Upper lobe of right lung (tissue), 1 donor: ENCODE measurements around the gene RIPOR2. TPM values are rescaled to one million over a fixed set of nuclear protein-coding genes. Genes with fewer than 3 reads are reported as not detected.
"Not testable (repeated sequence)": the region's sequence is repeated elsewhere in the genome, so short reads cannot be mapped to it uniquely, and the experiment has no call there.

ENCODE experiments used
- ATAC-seq: fragments of 200-7000 bp; cut with Tn5 transposase; one replicate; pipeline ENCODE4 v1.9.1; 2020; ENCODE audit warnings: mild to moderate bottlenecking, moderate library complexity
- DNase-seq: peaks from one replicate; pipeline ENCODE4 v3.0.0-alpha.2; 2020
- H3K27ac ChIP-seq: fragments of 200-600 bp; one replicate; pipeline ENCODE4 v1.8.0; 2022
- H3K27me3 ChIP-seq: fragments of 200-600 bp; one replicate; pipeline ENCODE4 v1.8.0; 2022; ENCODE audit warnings: mild to moderate bottlenecking
- H3K36me3 ChIP-seq: fragments of 200-600 bp; one replicate; pipeline ENCODE4 v1.8.0; 2022
- H3K4me1 ChIP-seq: fragments of 200-600 bp; one replicate; pipeline ENCODE4 v1.8.0; 2022
- H3K4me3 ChIP-seq: fragments of 200-600 bp; one replicate; pipeline ENCODE4 v1.8.0; 2022; ENCODE audit warnings: mild to moderate bottlenecking
- H3K9me3 ChIP-seq: fragments of 200-600 bp; one replicate; pipeline ENCODE4 v1.8.0; 2022
- CTCF ChIP-seq: fragments of 200-600 bp; IDR thresholded peaks from one replicate; pipeline ENCODE4 v1.8.0; 2022; ENCODE audit warnings: antibody characterized with exemption
- intact Hi-C: fragments of 100-400 bp; cut with DNase I; formaldehyde crosslinking; loops from one replicate; pipeline ENCODE4 v1.11.0; 2022
- total RNA-seq: library from RNA; stranded (reverse); fragmentation: NEBNext Ultra II Directional; extraction: Animal tissue kit (Norgen Biotek cat#: 25700); gene quantifications from one replicate; pipeline ENCODE4 v1.2.1, GENCODE V29; 2021
- donor health status: DM: no; HTN: yes; CAD: no; lungs with severe emphysema.

Gene RIPOR2
- total RNA-seq, 1 donor from 2014 or later, result 25.6 TPM

GRCh38 chr6:24951811-24952299 is 16.1 kb upstream of the RIPOR2 start:
- H3K27me3 ChIP-seq, result no peaks in the 10 kb centered on the region
- DNase-seq (no peak), ATAC-seq (peak; percentile 97)
- TF ChIP-seq CTCF, result no peak
- intact Hi-C loops, result no loop called here
- no peaks in the 10 kb centered on the region for H3K36me3 ChIP-seq
- no peak overlapping the region for H3K4me3 ChIP-seq
- H3K9me3 ChIP-seq, result no peaks in the 10 kb centered on the region
- H3K27ac ChIP-seq, result no peak overlapping the region
- H3K4me1 ChIP-seq, result peaks cover 13% of the 10 kb centered on the region

- no peaks in the 10 kb centered on the region for H3K36me3 ChIP-seq
- no peak for DNase-seq
- H3K4me1 ChIP-seq, result peaks cover 13% of the 10 kb centered on the region
- intact Hi-C loops, result no loop called here
- H3K27me3 ChIP-seq, result no peaks in the 10 kb centered on the region
- TF ChIP-seq CTCF, result no peak
- ATAC-seq, result no peak
- peaks cover 2% of the 10 kb centered on the region for H3K9me3 ChIP-seq
- no peak overlapping the region for H3K27ac ChIP-seq
- no peak overlapping the region for H3K4me3 ChIP-seq
Measured at GRCh38 chr6:24950218-24950941, 14.6 kb upstream of the RIPOR2 start.

- peaks cover 8% of the 10 kb centered on the region for H3K9me3 ChIP-seq
- peaks cover 13% of the 10 kb centered on the region for H3K4me1 ChIP-seq
- H3K4me3 ChIP-seq, result no peak overlapping the region
- DNase-seq (no peak), ATAC-seq (no peak)
- no peak overlapping the region for H3K27ac ChIP-seq
- no peaks in the 10 kb centered on the region for H3K27me3 ChIP-seq
- H3K36me3 ChIP-seq, result no peaks in the 10 kb centered on the region
- TF ChIP-seq CTCF, result no peak
- intact Hi-C loops, result no loop called here
Measured at GRCh38 chr6:24949020-24949569, 13.3 kb upstream of the RIPOR2 start.

GRCh38 chr6:24948261-24948660 is 12.5 kb upstream of the RIPOR2 start:
- H3K9me3 ChIP-seq, intact Hi-C loops: not testable (repeated sequence)

GRCh38 chr6:24947636-24948035 is 11.9 kb upstream of the RIPOR2 start:
- Histone ChIP-seq H3K36me3 (no peaks in the 10 kb centered on the region), H3K27ac (no peak overlapping the region), H3K4me1 (peaks cover 11% of the 10 kb centered on the region), H3K4me3 (no peak overlapping the region), H3K27me3 (no peaks in the 10 kb centered on the region), H3K9me3 (peaks cover 8% of the 10 kb centered on the region)
- intact Hi-C loops, result no loop called here
- no peak for TF ChIP-seq CTCF
- DNase-seq (no peak), ATAC-seq (no peak)

More at GRCh38 chr6:24948261-24948660, 12.5 kb upstream of the RIPOR2 start:
- peaks cover 13% of the 10 kb centered on the region for H3K4me1 ChIP-seq
- DNase-seq, H3K36me3 ChIP-seq, H3K4me3 ChIP-seq, H3K27ac ChIP-seq, H3K27me3 ChIP-seq, ATAC-seq: not testable (repeated sequence)

GRCh38 chr6:24945054-24945453 is 9.3 kb upstream of the RIPOR2 start:
- Histone ChIP-seq H3K9me3 (peaks cover 8% of the 10 kb centered on the region), H3K4me3 (no peak overlapping the region), H3K27ac (no peak overlapping the region), H3K27me3 (no peaks in the 10 kb centered on the region), H3K4me1 (no peaks in the 10 kb centered on the region), H3K36me3 (no peaks in the 10 kb centered on the region)
- no peak for DNase-seq
- intact Hi-C loops, result no loop called here
- ATAC-seq, result no peak
- no peak for TF ChIP-seq CTCF
